SK-N-SH treated with all-trans-retinoic acid at 6 μM for 48 hours (cell line): Measurements from ENCODE around the gene KCNJ2.

Source experiments
- ATAC-seq: fragments of 200-7000 bp; cut with Tn5 transposase; 3 replicates; pipeline ENCODE4 v1.9.1; 2020; ENCODE audit warnings: mild to moderate bottlenecking, moderate library complexity
- ARNTL ChIP-seq: fragments of 450-650 bp; formaldehyde crosslinking; IDR thresholded peaks from 2 replicates; pipeline ENCODE4 v1.5.0; 2020; ENCODE audit warnings: low read depth, mild to moderate bottlenecking, moderate library complexity, borderline replicate concordance
- CREB5 ChIP-seq: fragments of 250-450 bp; sonication (Bioruptor Pico); IDR thresholded peaks from 2 replicates; pipeline ENCODE4 v1.5.1; 2020; ENCODE audit warnings: low read depth, mild to moderate bottlenecking, moderate library complexity
- CSDC2 ChIP-seq: fragments of 250-450 bp; sonication (Bioruptor Pico); IDR thresholded peaks from 2 replicates; pipeline ENCODE4 v1.5.0; 2020; ENCODE audit warnings: mild to moderate bottlenecking, moderate library complexity
- CSRNP3 ChIP-seq: fragments of 250-450 bp; sonication (Bioruptor Pico); IDR thresholded peaks from 2 replicates; pipeline ENCODE4 v1.5.1; 2021; ENCODE audit warnings: mild to moderate bottlenecking, moderate library complexity
- ESRRG ChIP-seq: fragments of 250-450 bp; sonication (Bioruptor Pico); IDR thresholded peaks from 2 replicates; pipeline ENCODE4 v1.6.1; 2021; ENCODE audit warnings: mild to moderate bottlenecking
- GLIS3 ChIP-seq: fragments of 250-450 bp; sonication (Bioruptor Pico); IDR thresholded peaks from 2 replicates; pipeline ENCODE4 v1.5.0; 2020; ENCODE audit warnings: mild to moderate bottlenecking, moderate library complexity
- ISL1 ChIP-seq: fragments of 250-450 bp; sonication (Bioruptor Pico); IDR thresholded peaks from 2 replicates; pipeline ENCODE4 v2.1.2; 2022; ENCODE audit warnings: mild to moderate bottlenecking, moderate library complexity
- POU6F1 ChIP-seq: fragments of 250-450 bp; sonication (Bioruptor Pico); IDR thresholded peaks from 2 replicates; pipeline ENCODE4 v1.8.0; 2021; ENCODE audit warnings: low read depth, mild to moderate bottlenecking, moderate library complexity, borderline replicate concordance
- PPARA ChIP-seq: fragments of 250-450 bp; sonication (Bioruptor Pico); IDR thresholded peaks from 2 replicates; pipeline ENCODE4 v1.5.0; 2020; ENCODE audit warnings: mild to moderate bottlenecking, borderline replicate concordance
- RARB ChIP-seq: fragments of 250-450 bp; sonication (Bioruptor Pico); IDR thresholded peaks from 2 replicates; pipeline ENCODE4 v1.8.0; 2021; ENCODE audit warnings: mild to moderate bottlenecking, moderate library complexity
- SNAI2 ChIP-seq: fragments of 250-450 bp; sonication (Bioruptor Pico); IDR thresholded peaks from 2 replicates; pipeline ENCODE4 v1.5.0; 2020; ENCODE audit warnings: mild to moderate bottlenecking, moderate library complexity
- TOX ChIP-seq: fragments of 250-450 bp; sonication (Bioruptor Pico); IDR thresholded peaks from 2 replicates; pipeline ENCODE4 v1.8.0; 2021; ENCODE audit warnings: mild to moderate bottlenecking, moderate library complexity, borderline replicate concordance
- TSHZ2 ChIP-seq: fragments of 250-450 bp; sonication (Bioruptor Pico); IDR thresholded peaks from 2 replicates; pipeline ENCODE4 v1.5.0; 2020; ENCODE audit warnings: mild to moderate bottlenecking, moderate library complexity
- ZC3H10 ChIP-seq: fragments of 250-450 bp; sonication (Bioruptor Pico); IDR thresholded peaks from 2 replicates; pipeline ENCODE4 v1.5.1; 2021; ENCODE audit warnings: mild to moderate bottlenecking, moderate library complexity
- ZFP3 ChIP-seq: fragments of 250-450 bp; sonication (Bioruptor Pico); IDR thresholded peaks from 2 replicates; pipeline ENCODE4 v1.5.0; 2020; ENCODE audit warnings: mild to moderate bottlenecking, moderate library complexity
- ZNF565 ChIP-seq: fragments of 450-650 bp; formaldehyde crosslinking; conservative IDR thresholded peaks from 2 replicates; pipeline ENCODE4 v1.5.0; 2020; ENCODE audit warnings: low read depth, mild to moderate bottlenecking, moderate library complexity
- ZNF8 ChIP-seq: fragments of 450-650 bp; formaldehyde crosslinking; IDR thresholded peaks from 2 replicates; pipeline ENCODE4 v1.5.0; 2020; ENCODE audit warnings: mild to moderate bottlenecking, moderate library complexity

KCNJ2 gene

GRCh38 chr17:70208825-70209555 is 39.7 kb downstream of the KCNJ2 start (continued):
- TF ChIP-seq TSHZ2 (CRISPR knock-in tag) = no peak
- TF ChIP-seq TOX = no peak
- TF ChIP-seq ESRRG = no peak

GRCh38 chr17:70215656-70216055 is 46.3 kb downstream of the KCNJ2 start:
- TF ChIP-seq TSHZ2 (CRISPR knock-in tag) (no peak), SNAI2 (CRISPR knock-in tag) (no peak), POU6F1 (CRISPR knock-in tag) (no peak), RARB (CRISPR knock-in tag) (no peak), ZFP3 (no peak), ESRRG (no peak), ZC3H10 (CRISPR knock-in tag) (no peak), GLIS3 (no peak), ZNF565 (CRISPR knock-in tag) (no peak), ISL1 (CRISPR knock-in tag) (no peak), PPARA (CRISPR knock-in tag) (no peak), ZNF8 (CRISPR knock-in tag) (no peak), CSDC2 (CRISPR knock-in tag) (no peak), ARNTL (CRISPR knock-in tag) (no peak)
- no peak for ATAC-seq

- no peak for ATAC-seq
- TF ChIP-seq CSRNP3 (no peak), ZNF8 (CRISPR knock-in tag) (no peak), POU6F1 (CRISPR knock-in tag) (no peak), TOX (no peak)
Observed at GRCh38 chr17:70217571-70217970, 48.2 kb downstream of the KCNJ2 start.

GRCh38 chr17:70225276-70225675 is 55.9 kb downstream of the KCNJ2 start:
- no peak for TF ChIP-seq CREB5
- no peak for TF ChIP-seq ZNF8 (CRISPR knock-in tag)
- TF ChIP-seq, all 23 proteins: peak for 0
- ATAC-seq = no peak
